H1 (cell line): ENCODE results near the gene PDP2. TPM values are rescaled to one million over a fixed set of nuclear protein-coding genes. Genes with fewer than 3 reads are reported as not detected.

Source experiments
- EGR1 ChIP-seq: IDR thresholded peaks from 2 replicates; pipeline ENCODE4 v1.6.1; 2011; ENCODE audit warnings: low read depth, low read length, borderline replicate concordance
- EP300 ChIP-seq, 2 experiments: IDR thresholded peaks; 1 replicate in 1 of 2; 2 replicates in 1 of 2; pipeline ENCODE4 v1.6.1; 2011 to 2012; ENCODE audit warnings: low read depth in 2 of 2, low read length in 2 of 2, mild to moderate bottlenecking in 2 of 2, borderline replicate concordance in 1 of 2, inconsistent platforms in 1 of 2, moderate library complexity in 1 of 2
- SIN3A ChIP-seq, 2 experiments: IDR thresholded peaks in 1 of 2; conservative IDR thresholded peaks in 1 of 2; 2 replicates each; pipeline ENCODE4 v1.6.1; 2011 to 2012; ENCODE audit warnings: low read length in 2 of 2, improper control_type of control experiment in 1 of 2, low read depth in 1 of 2, mild to moderate bottlenecking in 1 of 2
- SP2 ChIP-seq: IDR thresholded peaks from 2 replicates; pipeline ENCODE4 v1.6.1; 2012; ENCODE audit warnings: mild to moderate bottlenecking, low read length, inconsistent platforms
- polyA plus RNA-seq, 7 experiments: library from polyadenylated mRNA; depleted of rRNA in 3 of 7; stranded (reverse) in 5 of 7; unstranded in 2 of 7; fragments of >200 nt in 5 of 7; fragments of 200-250 nt in 2 of 7; gene quantifications; 1 replicate in 5 of 7; 2 replicates in 1 of 7; 4 replicates in 1 of 7; pipeline versions ENCODE4 v1.2.1 to v1.2.3, GENCODE V29; 2011 to 2013; ENCODE audit warnings: missing spikeins in 2 of 7, mixed read lengths in 2 of 7
- total RNA-seq: library from RNA; stranded (reverse); fragmentation: NEBNext Ultra II Directional; extraction: Animal tissue kit (Norgen Biotek cat#: 25700); gene quantifications from 2 replicates; pipeline ENCODE4 v1.2.1, GENCODE V29; 2021

Gene PDP2
- total and polyA plus RNA-seq, 2 of the 8 experiments (the other 6 are each of a cell fraction or from before 2014, with no cell fraction given): 11.7 to 36.5 TPM

GRCh38 chr16:66914541-66914940, 34.2 kb downstream of the PDP2 start (continued):
- no peak for TF ChIP-seq SIN3A (conservative IDR thresholded peaks at IDR 0.05 in 1 of 2, IDR thresholded peaks at IDR 0.05 in 1 of 2; ENCODE audit: low read depth in 1 of 2, low read length in 2 of 2)
- no peak for TF ChIP-seq EP300 (IDR thresholded peaks at IDR 0.05; ENCODE audit: borderline replicate concordance in 1 of 2, low read depth in 2 of 2, low read length in 2 of 2)
- no peak for TF ChIP-seq SP2
- no peak for TF ChIP-seq EGR1
- TF ChIP-seq, all 59 proteins: peak for 0
